Tibial nerve (tissue), 4 donors: ENCODE results near the gene TENM3.

Experiments used
- EP300 ChIP-seq, 2 donors: sonication (generic); formaldehyde crosslinking; IDR thresholded peaks; one replicate each; pipeline ENCODE4 v1.6.1; 2017; ENCODE audit warnings: antibody characterized with exemption in 2 of 2, mild to moderate bottlenecking in 1 of 2
- TF ChIP-seq, protein P1 (sequence below), 5 experiments: fragments of 200-600 bp in 3 of 5; fragments of 450-650 bp in 2 of 5; sonication (generic) in 3 of 5; IDR thresholded peaks; one replicate each; pipeline ENCODE4 v1.5.1; 2016 to 2019; ENCODE audit warnings: antibody characterized with exemption in 5 of 5, mild to moderate bottlenecking in 3 of 5, moderate library complexity in 2 of 5

DNA sequence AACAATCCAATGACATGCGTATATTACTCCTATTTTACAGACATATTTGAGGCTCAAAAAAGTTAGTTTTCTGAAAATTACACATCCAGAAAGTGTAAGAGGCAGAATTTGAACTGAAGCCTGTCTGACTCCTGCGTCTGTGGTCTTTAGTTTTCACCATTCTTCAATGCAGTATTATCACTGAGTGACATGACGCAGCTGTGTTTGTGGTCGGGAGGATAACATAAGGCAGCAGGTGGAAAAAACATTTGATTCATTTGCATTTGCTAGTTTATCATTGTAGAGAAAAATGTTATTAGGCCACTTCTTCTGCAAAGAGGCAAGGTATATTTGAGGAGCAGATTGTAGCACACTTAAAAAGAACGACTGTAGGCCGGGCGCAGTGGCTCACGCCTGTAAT, 186.7 kb downstream of the TENM3 start:
- TF ChIP-seq EP300 (IDR thresholded peaks at IDR 0.05): no peak
- TF ChIP-seq, protein P1, sequence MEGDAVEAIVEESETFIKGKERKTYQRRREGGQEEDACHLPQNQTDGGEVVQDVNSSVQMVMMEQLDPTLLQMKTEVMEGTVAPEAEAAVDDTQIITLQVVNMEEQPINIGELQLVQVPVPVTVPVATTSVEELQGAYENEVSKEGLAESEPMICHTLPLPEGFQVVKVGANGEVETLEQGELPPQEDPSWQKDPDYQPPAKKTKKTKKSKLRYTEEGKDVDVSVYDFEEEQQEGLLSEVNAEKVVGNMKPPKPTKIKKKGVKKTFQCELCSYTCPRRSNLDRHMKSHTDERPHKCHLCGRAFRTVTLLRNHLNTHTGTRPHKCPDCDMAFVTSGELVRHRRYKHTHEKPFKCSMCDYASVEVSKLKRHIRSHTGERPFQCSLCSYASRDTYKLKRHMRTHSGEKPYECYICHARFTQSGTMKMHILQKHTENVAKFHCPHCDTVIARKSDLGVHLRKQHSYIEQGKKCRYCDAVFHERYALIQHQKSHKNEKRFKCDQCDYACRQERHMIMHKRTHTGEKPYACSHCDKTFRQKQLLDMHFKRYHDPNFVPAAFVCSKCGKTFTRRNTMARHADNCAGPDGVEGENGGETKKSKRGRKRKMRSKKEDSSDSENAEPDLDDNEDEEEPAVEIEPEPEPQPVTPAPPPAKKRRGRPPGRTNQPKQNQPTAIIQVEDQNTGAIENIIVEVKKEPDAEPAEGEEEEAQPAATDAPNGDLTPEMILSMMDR (IDR thresholded peaks at IDR 0.05): no peak
